Pancreas (tissue), 10 donors: ENCODE results near the gene AHR. TPM values are rescaled to one million over a fixed set of nuclear protein-coding genes. Genes with fewer than 3 reads are reported as not detected.

Source experiments
- ATAC-seq, 4 donors: fragments of 200-7000 bp; cut with Tn5 transposase; one replicate each; pipeline versions ENCODE4 v1.8.0 to v1.9.1; 2020; ENCODE audit warnings: mild to moderate bottlenecking in 4 of 4, moderate library complexity in 4 of 4
- DNase-seq, 6 donors: peaks; one replicate each; pipeline ENCODE4 v3.0.0-alpha.2; 2020
- FAIRE-seq: peaks from 2 replicates; lab custom pipeline; 2012; peaks lifted over from hg19 to GRCh38; lab: Jason Lieb, UNC
- H3K27ac ChIP-seq, 4 donors: fragments of 200-600 bp; sonication (generic); 1 replicate in 3 of 4; 2 replicates in 1 of 4; pipeline versions ENCODE4 v1.5.0 to v1.8.0; 2020
- H3K27me3 ChIP-seq, 4 donors: fragments of 200-600 bp; one replicate each; pipeline ENCODE4 v1.8.0; 2021
- H3K36me3 ChIP-seq, 3 donors: fragments of 200-600 bp; sonication (generic) in 1 of 3; one replicate each; pipeline versions ENCODE4 v1.5.0 to v1.8.0; 2020 to 2021
- H3K4me1 ChIP-seq, 3 donors: fragments of 200-600 bp; one replicate each; pipeline ENCODE4 v1.8.0; 2021
- H3K4me3 ChIP-seq, 4 donors: fragments of 200-600 bp; sonication (generic) in 2 of 4; one replicate each; pipeline versions ENCODE4 v1.5.0 to v1.8.0; 2020 to 2021
- H3K9me3 ChIP-seq, 4 donors: fragments of 200-600 bp; one replicate each; pipeline ENCODE4 v1.8.0; 2021
- whole genome bisulfite sequencing, 2 donors: extraction: QIAGEN DNeasy Blood & Tissue Kit; methylation state at CpG; one replicate each; pipeline ENCODE4 v1.1.7; 2013; 5-methylcytosine and 5-hydroxymethylcytosine counted together
- intact Hi-C, 3 donors: fragments of 100-400 bp; cut with DNase I; formaldehyde crosslinking; loops; one replicate each; pipeline versions ENCODE4 v1.11.1 to v1.14.2; 2022
- polyA plus RNA-seq, 2 donors: library from polyadenylated mRNA; stranded (reverse); fragments of 200-250 nt; gene quantifications; one replicate each; pipeline ENCODE4 v1.2.3, GENCODE V29; 2013
- total RNA-seq, 6 donors: library from RNA; stranded (reverse); fragmentation: NEBNext Ultra II Directional in 4 of 6; extraction: Animal tissue kit (Norgen Biotek cat#: 25700) in 4 of 6; gene quantifications; one replicate each; pipeline versions ENCODE4 v1.2.1 to v1.2.4, GENCODE V29; 2021 to 2023
- TF ChIP-seq, protein P1 (sequence below), 4 donors: fragments of 200-600 bp; sonication (generic) in 3 of 4; IDR thresholded peaks; one replicate each; pipeline versions ENCODE4 v1.5.0 to v1.8.0; 2021; ENCODE audit warnings: antibody characterized with exemption in 4 of 4
- donor health status: healthy with polysubstance abuse.
- donor health status: DM: no; HTN: no; CAD: no; lungs with moderate emphysema.
- donor health status: DM: no; HTN: no; CAD: no.
- donor health status: control.
- donor health status: control.
- donor health status: Bipolar disorder and iron deficiency.
- donor health status: DM: yes; HTN: yes; CAD: no.
- donor health status: DM: no; HTN: no; CAD: no.
- donor health status: DM: no; HTN: no; CAD: no.
- donor health status: DM: yes; HTN: yes; CAD: no.

The AHR gene
- total and polyA plus RNA-seq, 8 donors, result 3.2 to 31.8 (median 8.4) TPM

GRCh38 chr7:17320102-17320497 is 21.6 kb downstream of the AHR start:
- H3K27me3 ChIP-seq, result no peaks in the 10 kb centered on the region
- TF ChIP-seq, protein P1, sequence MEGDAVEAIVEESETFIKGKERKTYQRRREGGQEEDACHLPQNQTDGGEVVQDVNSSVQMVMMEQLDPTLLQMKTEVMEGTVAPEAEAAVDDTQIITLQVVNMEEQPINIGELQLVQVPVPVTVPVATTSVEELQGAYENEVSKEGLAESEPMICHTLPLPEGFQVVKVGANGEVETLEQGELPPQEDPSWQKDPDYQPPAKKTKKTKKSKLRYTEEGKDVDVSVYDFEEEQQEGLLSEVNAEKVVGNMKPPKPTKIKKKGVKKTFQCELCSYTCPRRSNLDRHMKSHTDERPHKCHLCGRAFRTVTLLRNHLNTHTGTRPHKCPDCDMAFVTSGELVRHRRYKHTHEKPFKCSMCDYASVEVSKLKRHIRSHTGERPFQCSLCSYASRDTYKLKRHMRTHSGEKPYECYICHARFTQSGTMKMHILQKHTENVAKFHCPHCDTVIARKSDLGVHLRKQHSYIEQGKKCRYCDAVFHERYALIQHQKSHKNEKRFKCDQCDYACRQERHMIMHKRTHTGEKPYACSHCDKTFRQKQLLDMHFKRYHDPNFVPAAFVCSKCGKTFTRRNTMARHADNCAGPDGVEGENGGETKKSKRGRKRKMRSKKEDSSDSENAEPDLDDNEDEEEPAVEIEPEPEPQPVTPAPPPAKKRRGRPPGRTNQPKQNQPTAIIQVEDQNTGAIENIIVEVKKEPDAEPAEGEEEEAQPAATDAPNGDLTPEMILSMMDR (IDR thresholded peaks at IDR 0.05), result no peak
- H3K4me3 ChIP-seq, result no peak overlapping the region
- no peak for ATAC-seq
- peaks cover 0 to 11% (median 5%) of the 10 kb centered on the region in 3 donors for H3K4me1 ChIP-seq
- no peak for DNase-seq
- H3K36me3 ChIP-seq, result no peaks in the 10 kb centered on the region
- FAIRE-seq, result peak; percentile 85
- no peaks in the 10 kb centered on the region for H3K9me3 ChIP-seq
- intact Hi-C loops, result no loop called here
- no peak overlapping the region for H3K27ac ChIP-seq

DNA sequence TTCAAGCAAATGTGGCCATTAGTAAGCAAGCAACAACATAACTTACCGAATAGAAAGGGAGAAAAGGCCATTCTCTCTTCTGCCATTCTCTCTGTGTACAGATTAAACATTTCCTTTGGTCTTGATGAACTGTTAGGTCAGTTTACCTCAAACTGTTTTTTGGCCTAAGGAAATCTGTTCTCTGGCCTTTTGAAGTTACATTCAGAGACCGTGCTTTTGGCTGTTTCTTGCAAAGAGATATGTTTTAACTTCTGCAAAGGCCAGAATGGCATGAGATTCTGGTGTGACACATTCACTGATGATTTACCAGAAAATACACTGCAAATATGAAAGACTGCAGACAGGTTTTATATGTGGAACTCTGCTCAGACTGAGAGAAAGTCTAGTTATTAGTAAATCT is 22.2 kb downstream of the AHR start:
- WGBS, 2 donors, result 45 to 57% methylated on average over 2 of the region's 2 CpGs
- DNase-seq (no peak), ATAC-seq (peak in 1 of 4 donors; percentile 31), FAIRE-seq (no peak)
- Histone ChIP-seq H3K4me3 (no peak overlapping the region), H3K36me3 (no peaks in the 10 kb centered on the region), H3K27me3 (no peaks in the 10 kb centered on the region), H3K27ac (no peak overlapping the region), H3K9me3 (no peaks in the 10 kb centered on the region), H3K4me1 (peaks cover 0 to 11% (median 10%) of the 10 kb centered on the region in 3 donors)
- intact Hi-C loops, result no loop called here
- TF ChIP-seq, protein P1 (IDR thresholded peaks at IDR 0.05), result no peak

- Histone ChIP-seq H3K9me3 (no peaks in the 10 kb centered on the region), H3K27ac (no peak overlapping the region), H3K4me1 (peaks cover 0 to 12% (median 5%) of the 10 kb centered on the region in 3 donors), H3K36me3 (no peaks in the 10 kb centered on the region), H3K4me3 (no peak overlapping the region), H3K27me3 (no peaks in the 10 kb centered on the region)
- intact Hi-C loops, result no loop called here
- WGBS, 2 donors, result 57 to 63% methylated on average over 2 of the region's 2 CpGs
- FAIRE-seq (no peak), DNase-seq (no peak), ATAC-seq (peak in 3 of 4 donors; percentile 9 to 40 (median 33))
- TF ChIP-seq, protein P1 (IDR thresholded peaks at IDR 0.05), result no peak
Observed at GRCh38 chr7:17325364-17325763, 26.9 kb downstream of the AHR start.

DNA sequence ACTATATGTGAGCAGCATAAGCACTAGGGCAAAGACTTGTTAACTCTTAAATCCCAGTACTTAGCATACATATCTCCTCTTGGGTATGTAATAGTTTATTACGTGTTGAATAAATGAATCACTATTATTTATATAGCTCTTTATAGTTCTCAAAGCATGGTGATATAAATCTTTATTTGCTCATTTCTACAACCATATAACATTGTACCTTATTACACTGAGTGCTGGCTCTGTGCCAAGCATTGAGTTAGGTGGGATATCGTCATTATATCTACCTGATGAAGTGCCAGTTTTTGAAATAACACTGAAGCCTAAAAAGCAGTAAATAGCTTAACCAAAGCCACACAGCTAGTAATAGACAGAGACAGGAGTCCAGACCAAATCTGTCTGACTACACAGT is 27.9 kb downstream of the AHR start:
- ATAC-seq, result no peak
- peaks cover 0 to 8% (median 0%) of the 10 kb centered on the region in 3 donors for H3K4me1 ChIP-seq
- peaks cover 0 to 6% (median 5%) of the 10 kb centered on the region in 3 donors for H3K36me3 ChIP-seq
- H3K27me3 ChIP-seq, result no peaks in the 10 kb centered on the region
- no peak overlapping the region for H3K4me3 ChIP-seq
- TF ChIP-seq, protein P1 (IDR thresholded peaks at IDR 0.05), result no peak
- DNase-seq, result no peak
- no peak overlapping the region for H3K27ac ChIP-seq
- 65 to 71% methylated on average over 2 of the region's 2 CpGs for WGBS, 2 donors
- intact Hi-C loops, result no loop called here
- FAIRE-seq, result no peak
- no peaks in the 10 kb centered on the region for H3K9me3 ChIP-seq

DNA sequence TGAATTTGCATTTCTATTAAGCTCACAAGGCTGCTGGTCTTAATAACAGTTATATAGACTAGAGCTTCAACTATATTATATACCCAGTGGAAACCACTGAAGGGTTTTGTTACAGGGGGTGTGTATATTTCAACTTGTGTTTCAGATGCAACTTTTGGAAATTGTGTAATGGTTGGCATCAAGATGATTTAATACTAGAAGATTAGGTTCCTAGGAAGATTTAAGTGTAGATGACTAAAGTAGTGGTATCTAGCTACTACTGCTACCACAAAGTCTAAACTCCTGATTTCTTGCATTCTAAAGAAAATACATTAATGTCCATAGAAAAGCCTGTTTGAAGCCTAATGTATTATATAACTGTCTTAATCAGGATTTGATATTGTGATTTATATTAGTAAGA is 30.2 kb downstream of the AHR start:
- Histone ChIP-seq H3K27ac (no peak overlapping the region), H3K9me3 (no peaks in the 10 kb centered on the region), H3K4me1 (peaks cover 0 to 8% (median 0%) of the 10 kb centered on the region in 3 donors), H3K4me3 (no peak overlapping the region), H3K27me3 (no peaks in the 10 kb centered on the region), H3K36me3 (peaks cover 0 to 8% (median 5%) of the 10 kb centered on the region in 3 donors)
- TF ChIP-seq, protein P1 (IDR thresholded peaks at IDR 0.05), result no peak
- intact Hi-C loops, result no loop called here
- FAIRE-seq (no peak), DNase-seq (no peak), ATAC-seq (no peak)
